Mucosa of descending colon (tissue), 3 donors: ENCODE results near the gene DNAH9. TPM values are rescaled to one million over a fixed set of nuclear protein-coding genes. Genes with fewer than 3 reads are reported as not detected.

ENCODE experiments used
- ATAC-seq: fragments of 200-7000 bp; cut with Tn5 transposase; one replicate; pipeline ENCODE4 v1.9.1; 2020; ENCODE audit warnings: mild to moderate bottlenecking, moderate library complexity
- DNase-seq, 3 donors: peaks; one replicate each; pipeline ENCODE4 v3.0.0-alpha.2; 2020
- H3K36me3 ChIP-seq: fragments of 200-600 bp; one replicate; pipeline ENCODE4 v1.8.0; 2021; ENCODE audit warnings: low read depth, mild to moderate bottlenecking
- H3K4me1 ChIP-seq: fragments of 200-600 bp; one replicate; pipeline ENCODE4 v1.8.0; 2021; ENCODE audit warnings: low read depth, mild to moderate bottlenecking
- H3K4me3 ChIP-seq: fragments of 200-600 bp; one replicate; pipeline ENCODE4 v1.8.0; 2021; ENCODE audit warnings: mild to moderate bottlenecking
- H3K9me3 ChIP-seq: fragments of 200-600 bp; one replicate; pipeline ENCODE4 v1.8.0; 2021; ENCODE audit warnings: mild to moderate bottlenecking
- intact Hi-C, 2 donors: fragments of 100-400 bp; cut with DNase I in 1 of 2; cut with micrococcal nuclease in 1 of 2; formaldehyde crosslinking; loops; one replicate each; pipeline versions ENCODE4 v1.11.0 to v1.11.1; 2022; cut with DNase I, micrococcal nuclease
- total RNA-seq, 3 donors: library from RNA; stranded (reverse); fragmentation: NEBNext Ultra II Directional in 2 of 3; extraction: Animal tissue kit (Norgen Biotek cat#: 25700) in 2 of 3; gene quantifications; one replicate each; pipeline versions ENCODE4 v1.2.1 to v1.2.4, GENCODE V29; 2021 to 2023
- TF ChIP-seq, protein P1 (sequence below): fragments of 200-600 bp; IDR thresholded peaks from one replicate; pipeline ENCODE4 v1.8.0; 2022; ENCODE audit warnings: antibody characterized with exemption, mild to moderate bottlenecking
- donor health status: DM: no; HTN: no; CAD: no; lungs with moderate emphysema.
- donor health status: DM: no; HTN: no; CAD: no.
- donor health status: DM: no; HTN: yes; CAD: no.

The DNAH9 gene
- total RNA-seq, 3 donors from 2014 or later: 0.41 to 1.5 (median 0.79) TPM

DNA sequence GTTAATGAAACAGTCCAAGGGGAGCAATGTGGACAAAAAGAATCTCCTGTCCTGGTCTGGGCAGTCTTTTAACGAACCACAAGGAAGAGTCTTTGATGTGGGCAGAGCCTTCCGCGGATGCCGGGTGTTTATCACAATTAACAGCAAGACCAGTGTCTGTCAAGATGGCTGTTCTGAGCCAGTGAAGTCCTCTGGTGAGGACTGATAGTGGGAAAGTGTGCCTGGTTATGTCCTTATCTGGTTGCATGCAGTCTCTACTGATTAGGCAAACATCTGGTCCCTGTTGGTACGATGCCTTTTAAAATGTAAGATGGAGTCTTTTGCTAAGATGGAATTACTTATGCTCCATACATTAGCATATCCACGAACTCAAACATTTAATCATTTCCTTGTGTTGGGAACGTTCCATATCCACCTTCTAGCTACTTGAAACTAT is 310.5 kb downstream of the DNAH9 start:
- no peak for DNase-seq
- Histone ChIP-seq H3K4me3 (no peak overlapping the region), H3K9me3 (peaks cover 10% of the 10 kb centered on the region), H3K36me3 (no peaks in the 10 kb centered on the region), H3K4me1 (no peaks in the 10 kb centered on the region)
- no peak for ATAC-seq
- TF ChIP-seq, protein P1, sequence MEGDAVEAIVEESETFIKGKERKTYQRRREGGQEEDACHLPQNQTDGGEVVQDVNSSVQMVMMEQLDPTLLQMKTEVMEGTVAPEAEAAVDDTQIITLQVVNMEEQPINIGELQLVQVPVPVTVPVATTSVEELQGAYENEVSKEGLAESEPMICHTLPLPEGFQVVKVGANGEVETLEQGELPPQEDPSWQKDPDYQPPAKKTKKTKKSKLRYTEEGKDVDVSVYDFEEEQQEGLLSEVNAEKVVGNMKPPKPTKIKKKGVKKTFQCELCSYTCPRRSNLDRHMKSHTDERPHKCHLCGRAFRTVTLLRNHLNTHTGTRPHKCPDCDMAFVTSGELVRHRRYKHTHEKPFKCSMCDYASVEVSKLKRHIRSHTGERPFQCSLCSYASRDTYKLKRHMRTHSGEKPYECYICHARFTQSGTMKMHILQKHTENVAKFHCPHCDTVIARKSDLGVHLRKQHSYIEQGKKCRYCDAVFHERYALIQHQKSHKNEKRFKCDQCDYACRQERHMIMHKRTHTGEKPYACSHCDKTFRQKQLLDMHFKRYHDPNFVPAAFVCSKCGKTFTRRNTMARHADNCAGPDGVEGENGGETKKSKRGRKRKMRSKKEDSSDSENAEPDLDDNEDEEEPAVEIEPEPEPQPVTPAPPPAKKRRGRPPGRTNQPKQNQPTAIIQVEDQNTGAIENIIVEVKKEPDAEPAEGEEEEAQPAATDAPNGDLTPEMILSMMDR: no peak
- intact Hi-C loops: no loop called here

DNA sequence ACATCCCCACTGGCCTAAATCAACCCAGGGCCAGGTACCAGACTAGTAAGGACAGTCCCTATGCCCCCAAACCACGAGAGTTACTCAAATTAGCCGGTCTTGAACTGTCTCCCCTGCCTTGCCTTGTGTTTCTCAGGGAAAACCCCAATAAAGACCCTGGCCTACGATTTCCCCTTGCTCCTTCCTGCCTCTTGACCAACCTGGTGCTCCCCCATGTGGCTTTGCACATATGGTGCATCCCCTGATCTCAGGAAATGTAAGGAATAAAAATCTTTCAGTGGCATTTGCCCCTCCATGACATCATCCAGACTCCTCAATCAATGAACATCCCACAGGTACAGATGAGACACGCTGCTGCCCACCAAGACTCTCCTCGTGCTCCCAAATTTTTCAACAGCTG is 311.1 kb downstream of the DNAH9 start:
- intact Hi-C loops: no loop called here
- Histone ChIP-seq H3K4me1 (no peaks in the 10 kb centered on the region), H3K36me3 (no peaks in the 10 kb centered on the region), H3K4me3 (no peak overlapping the region), H3K9me3 (peaks cover 10% of the 10 kb centered on the region)
- DNase-seq (no peak), ATAC-seq (no peak)
- TF ChIP-seq, protein P1: no peak

DNA sequence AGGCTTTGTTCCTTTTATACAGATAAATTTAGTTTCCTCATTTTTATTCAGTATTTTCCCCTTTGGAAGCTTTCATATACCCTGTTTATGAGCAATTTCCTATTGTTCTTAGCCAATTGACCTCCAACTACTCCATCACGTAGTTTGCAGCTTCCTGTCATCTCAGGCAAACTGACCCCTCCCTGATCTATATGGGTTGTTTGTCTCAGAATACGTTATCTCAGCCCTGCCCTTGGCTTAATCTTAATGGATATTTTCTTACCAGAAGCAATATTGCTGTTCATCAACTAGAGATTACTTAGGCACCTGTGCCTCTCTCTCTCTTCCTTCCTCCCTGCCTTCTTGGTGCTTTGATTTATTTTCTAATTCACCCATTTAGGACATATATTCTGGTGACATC is 317.8 kb downstream of the DNAH9 start:
- no peak for ATAC-seq
- Histone ChIP-seq H3K4me3 (no peak overlapping the region), H3K36me3 (no peaks in the 10 kb centered on the region), H3K4me1 (no peaks in the 10 kb centered on the region), H3K9me3 (peaks cover 10% of the 10 kb centered on the region)
- intact Hi-C loops: no loop called here
- TF ChIP-seq, protein P1: no peak
- no peak for DNase-seq

DNA sequence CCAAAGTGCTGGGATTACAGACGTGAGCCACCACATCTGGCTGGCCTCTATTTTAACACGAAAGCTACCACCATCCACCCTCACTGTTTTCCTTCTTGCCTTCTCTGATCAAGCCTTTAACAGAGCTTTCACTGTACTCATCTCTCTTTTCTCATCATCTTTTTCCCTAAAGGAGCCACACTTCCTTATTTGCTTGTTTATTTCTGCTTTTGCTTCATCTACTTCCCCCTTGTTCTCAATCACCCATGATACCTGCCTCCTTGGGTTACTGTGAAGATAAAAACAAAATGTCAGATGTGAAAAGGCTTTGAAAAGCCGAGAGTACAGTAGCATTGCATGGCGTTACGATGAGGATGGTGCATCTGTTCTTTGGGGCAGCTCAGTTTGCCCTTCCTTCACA is 319.1 kb downstream of the DNAH9 start:
- Histone ChIP-seq H3K36me3 (no peaks in the 10 kb centered on the region), H3K4me1 (no peaks in the 10 kb centered on the region), H3K9me3 (peaks cover 5% of the 10 kb centered on the region), H3K4me3 (no peak overlapping the region)
- ATAC-seq (no peak), DNase-seq (no peak)
- intact Hi-C loops: no loop called here
- TF ChIP-seq, protein P1: no peak

DNA sequence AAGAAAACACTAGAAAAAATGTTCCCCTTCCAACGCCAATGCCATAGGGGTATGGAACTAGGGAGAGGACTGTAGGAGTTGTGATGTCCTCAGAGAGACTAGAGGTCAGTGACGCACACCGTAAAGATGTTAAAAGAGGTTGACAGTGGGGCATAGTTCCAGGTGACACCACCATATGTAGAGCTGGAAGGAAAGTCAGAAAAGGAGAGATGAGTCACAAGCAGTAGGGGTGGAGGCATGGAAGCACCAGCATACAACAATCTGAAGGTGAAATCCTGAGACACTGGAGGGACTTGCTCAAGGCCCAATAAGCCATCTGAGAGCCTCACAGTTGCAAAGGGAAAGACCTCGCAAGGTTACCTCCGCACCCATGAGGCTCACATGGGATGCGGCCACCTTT is 323.0 kb downstream of the DNAH9 start:
- TF ChIP-seq, protein P1: no peak
- H3K36me3 ChIP-seq: no peaks in the 10 kb centered on the region
- ATAC-seq (no peak), DNase-seq (no peak)
- no peak overlapping the region for H3K4me3 ChIP-seq
- H3K9me3 ChIP-seq: no peaks in the 10 kb centered on the region
- intact Hi-C loops: no loop called here
- H3K4me1 ChIP-seq: no peaks in the 10 kb centered on the region

DNA sequence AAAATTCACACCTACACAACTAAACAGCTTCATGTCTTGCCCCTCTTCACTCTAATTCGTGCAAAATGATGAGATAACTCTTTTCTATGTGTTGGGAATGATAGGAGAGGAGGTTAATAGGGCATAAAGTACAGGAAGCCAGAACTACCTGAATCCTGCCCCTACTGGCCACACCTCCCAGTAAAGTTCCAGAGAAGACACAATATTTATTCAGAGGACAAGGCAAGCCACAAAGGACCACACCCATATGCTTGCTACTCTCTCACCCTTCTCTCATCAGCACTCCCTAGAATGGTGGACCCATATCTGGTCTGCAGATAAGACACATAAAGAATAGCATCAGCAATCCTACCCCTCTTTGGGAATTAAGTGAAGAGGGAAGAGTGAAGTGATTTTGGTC is 324.4 kb downstream of the DNAH9 start:
- TF ChIP-seq, protein P1: no peak
- Histone ChIP-seq H3K4me1 (no peaks in the 10 kb centered on the region), H3K36me3 (no peaks in the 10 kb centered on the region), H3K4me3 (no peak overlapping the region), H3K9me3 (no peaks in the 10 kb centered on the region)
- no peak for DNase-seq
- ATAC-seq: no peak
- intact Hi-C loops: no loop called here
